ENCODE results near the gene DNMBP.
"Not testable (repeated sequence)": the region's sequence is repeated elsewhere in the genome, so short reads cannot be mapped to it uniquely, and the experiment has no call there.

DNMBP gene

DNA sequence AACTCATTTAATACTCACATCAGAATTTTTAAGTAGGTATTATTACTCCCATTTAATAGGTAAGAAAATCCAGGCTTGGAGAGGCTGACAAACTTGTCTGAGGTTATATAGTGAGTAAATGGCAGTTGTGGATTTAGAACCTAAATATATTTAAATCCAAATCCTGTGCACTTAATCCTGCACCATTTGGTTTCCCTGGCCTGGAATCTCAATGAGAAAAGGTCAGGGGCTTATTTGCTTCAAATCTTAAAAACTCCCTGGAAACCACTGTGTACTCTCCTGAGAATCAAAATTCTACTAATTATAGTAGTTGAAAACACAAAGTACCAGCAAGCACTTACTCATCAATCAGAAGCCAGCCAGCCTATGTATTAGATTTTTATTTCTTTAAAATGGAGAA is 97.7 kb downstream of the DNMBP start:
- no peak for DNase-seq

DNA sequence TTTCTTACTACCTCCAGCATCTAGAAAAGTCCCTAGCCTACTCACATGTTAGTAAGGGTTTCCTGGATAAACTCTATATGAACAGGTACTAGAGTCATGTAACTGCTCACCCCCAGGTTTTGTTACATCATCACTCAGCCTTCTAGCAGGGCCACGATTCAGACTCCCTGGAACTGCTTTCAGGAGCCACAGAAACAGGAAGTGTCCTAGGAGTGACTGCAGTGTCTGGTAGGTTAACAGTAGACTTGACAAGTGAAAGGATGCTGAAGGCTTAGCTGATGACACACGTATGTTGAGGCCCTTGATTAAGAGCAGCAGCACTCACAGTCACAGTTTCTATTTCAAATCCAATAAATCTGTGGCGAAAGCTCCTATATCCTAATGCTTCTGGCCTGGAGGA is 101.2 kb downstream of the DNMBP start:
- no peak for DNase-seq

DNA sequence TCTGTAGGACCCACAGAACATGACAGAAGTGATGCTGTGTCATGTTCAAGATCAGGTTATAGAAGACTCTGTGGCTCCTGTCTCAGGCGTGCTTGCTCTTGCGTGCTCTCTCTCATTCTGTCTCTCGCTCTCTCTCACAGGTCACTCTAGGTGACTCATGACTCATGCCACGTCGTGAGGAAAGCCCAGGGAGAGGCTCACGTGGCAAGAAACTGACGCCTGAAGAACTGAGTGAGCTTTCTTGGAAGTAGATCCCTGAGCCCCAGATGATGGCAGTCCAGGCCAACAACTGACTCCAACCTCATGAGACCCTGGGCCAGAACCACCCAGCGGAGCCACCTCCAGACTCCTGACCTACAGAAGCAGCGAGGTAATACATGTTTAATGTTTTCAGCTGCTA is 103.3 kb downstream of the DNMBP start:
- DNase-seq: no peak

DNA sequence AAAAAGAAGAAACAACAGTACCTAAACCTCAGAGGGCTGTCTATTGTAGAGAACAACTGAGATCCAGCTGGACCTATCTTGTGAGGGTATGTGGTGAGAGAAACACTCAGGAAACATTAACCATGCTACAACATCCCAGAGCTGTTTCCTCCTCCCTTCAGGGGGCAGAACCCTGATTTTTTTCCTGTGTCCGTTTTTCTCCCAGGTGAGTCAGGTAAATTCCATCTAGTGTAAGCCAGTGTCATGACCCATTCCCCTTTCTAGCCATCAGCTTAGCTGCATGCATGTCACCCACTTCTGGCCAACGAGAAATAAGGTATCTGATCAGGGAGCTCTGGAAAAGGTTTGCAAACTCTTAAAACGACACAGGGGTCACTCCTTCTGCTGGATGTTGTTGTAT is 103.8 kb downstream of the DNMBP start:
- DNase-seq: no peak

DNA sequence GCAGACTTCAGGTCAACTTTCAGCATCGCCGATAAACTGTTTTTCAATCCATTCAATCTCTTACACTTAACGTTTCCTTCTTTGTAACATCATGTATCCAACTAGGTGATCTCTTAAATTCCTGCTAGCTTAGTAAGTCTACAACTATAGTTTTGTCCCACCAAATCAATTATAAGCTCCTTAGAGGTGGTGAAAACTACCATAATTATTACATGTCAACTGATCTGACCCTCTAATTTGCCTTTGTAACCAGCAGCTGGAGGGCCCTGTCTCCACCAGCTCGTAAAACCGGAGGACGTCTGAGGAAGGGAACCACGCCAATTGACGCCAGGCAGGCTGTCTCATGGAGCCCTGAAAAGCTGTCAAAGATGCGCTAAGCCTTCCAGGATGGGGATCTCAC is 113.9 kb downstream of the DNMBP start:
- no peak for DNase-seq

DNA sequence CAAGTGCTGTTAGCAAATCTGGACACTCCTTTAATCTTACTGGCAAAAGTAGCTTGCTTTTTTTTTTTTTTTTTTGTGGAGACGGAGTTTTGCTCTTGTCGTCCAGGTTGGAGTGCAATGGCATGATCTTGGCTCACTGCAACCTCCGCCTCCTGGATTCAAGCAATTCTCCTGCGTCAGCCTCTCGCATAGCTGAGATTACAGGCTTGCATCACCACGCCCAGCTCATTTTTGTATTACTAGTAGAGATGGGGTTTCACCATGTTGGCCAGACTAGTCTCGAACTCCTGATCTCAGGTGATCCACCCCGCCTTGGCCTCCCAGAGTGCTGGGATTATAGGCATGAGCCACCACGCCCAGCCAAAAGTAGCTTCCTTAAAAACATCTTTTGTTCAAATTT is 114.7 kb downstream of the DNMBP start:
- not testable (repeated sequence) for DNase-seq

DNA sequence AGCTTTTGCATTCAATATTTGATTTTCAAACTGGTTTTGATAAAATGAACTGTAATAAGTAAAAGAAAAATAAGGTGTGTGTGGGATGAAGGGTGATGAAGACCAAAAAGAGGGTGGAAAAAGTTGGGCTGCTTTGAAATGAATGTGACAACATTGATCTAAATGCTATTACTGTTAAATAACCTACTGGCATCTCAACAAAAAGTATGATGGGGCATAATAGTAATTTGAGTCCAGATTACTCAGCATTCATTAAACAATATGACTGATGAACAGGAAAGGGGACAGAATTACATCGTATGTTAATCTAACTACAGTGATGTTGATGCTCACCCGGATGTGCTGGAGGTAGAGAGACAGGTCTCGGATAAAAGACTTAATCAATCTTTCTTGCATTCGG is 115.1 kb downstream of the DNMBP start:
- DNase-seq: no peak

DNA sequence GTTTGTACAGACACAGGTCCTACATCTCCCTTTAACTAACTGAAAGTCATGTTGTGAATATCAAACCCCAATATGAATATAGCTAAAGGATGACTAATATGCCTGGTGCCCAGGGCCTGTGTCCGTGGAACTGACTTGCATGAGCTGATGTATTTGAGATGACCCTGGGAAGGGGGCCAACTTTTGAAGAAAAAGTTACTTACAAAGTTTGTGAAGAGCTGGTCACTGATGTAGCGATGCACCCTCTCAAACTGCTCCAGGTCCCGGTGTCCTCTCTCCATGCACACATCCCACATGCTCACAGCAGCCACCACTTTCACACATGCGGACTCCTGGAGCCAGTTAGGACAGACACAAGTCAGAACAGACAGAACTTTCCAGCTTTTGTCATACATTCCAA is 121.1 kb downstream of the DNMBP start:
- no peak for DNase-seq

DNA sequence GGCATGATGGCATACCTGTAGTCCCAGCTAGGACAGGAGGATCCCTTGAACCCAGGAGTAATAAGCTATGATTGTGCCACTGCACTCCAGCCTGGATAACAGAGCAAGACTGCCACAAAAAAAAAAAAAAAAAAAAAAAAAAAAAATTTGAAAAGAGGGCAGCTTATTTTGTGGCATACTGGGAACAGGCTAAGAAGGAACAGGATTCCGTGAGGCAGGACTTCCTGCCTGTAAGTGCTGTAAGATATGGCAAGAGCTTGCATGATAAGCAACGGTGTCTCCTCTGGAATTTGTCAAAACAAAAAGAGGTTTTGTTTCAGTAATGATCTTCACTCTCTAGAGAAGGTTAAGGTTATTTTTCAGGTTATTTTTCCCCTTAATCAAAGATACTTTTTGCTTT is 126.2 kb downstream of the DNMBP start:
- no peak for DNase-seq

DNA sequence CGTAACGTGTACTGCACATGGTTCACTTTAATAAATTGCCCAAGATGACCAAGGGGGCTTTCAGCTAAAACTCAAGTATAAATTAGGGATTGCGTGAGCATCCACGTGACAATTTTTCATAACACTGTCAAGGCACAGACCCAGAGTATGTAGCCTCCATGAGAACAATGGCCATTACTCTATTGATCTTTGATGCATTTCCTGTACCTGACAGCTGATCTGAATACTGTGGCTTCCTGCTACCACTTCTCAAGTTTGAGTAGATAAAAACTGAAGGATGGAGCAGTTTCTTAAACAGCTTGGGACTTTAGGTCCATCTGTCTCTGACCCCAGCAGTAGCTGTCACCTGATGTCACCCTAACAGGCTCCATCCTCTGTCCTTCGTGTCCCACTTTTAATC is 128.4 kb downstream of the DNMBP start:
- DNase-seq: no peak

DNA sequence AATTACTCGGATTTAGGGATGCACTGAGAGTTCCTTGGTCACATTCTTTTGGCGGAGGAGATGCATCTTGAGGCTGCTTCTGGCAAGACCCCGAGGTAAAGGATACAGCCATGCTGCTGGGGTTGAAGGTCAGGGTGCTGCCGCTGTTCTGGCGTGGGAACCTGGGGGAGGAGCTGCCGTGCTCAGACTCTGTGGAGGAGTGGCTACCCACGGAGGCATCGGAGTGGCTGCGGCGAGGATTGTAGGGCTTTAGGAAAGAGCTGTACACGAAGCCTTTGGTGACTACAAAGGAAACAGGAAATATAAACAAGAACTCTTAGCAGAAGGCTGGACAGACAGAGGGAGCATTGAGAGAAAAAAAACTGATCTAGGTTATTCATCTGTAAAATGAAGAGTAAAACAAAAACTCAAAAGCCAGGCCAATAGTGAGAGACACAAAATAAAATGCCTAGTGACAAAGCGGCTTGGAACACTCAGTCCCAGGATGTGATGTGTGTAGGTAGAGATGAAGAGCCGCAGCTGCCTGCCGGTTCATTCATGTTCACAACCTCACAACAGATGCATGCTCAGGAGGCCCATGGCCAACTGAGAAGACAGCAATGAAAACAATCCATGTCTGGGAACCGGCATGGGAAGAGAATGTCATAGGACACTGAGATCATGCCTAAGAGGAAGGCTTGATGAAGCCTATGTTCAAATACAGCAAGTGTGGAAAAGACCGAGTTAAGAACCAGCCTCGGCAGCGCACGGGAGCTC is 129.5 kb downstream of the DNMBP start:
- DNase-seq: no peak

DNA sequence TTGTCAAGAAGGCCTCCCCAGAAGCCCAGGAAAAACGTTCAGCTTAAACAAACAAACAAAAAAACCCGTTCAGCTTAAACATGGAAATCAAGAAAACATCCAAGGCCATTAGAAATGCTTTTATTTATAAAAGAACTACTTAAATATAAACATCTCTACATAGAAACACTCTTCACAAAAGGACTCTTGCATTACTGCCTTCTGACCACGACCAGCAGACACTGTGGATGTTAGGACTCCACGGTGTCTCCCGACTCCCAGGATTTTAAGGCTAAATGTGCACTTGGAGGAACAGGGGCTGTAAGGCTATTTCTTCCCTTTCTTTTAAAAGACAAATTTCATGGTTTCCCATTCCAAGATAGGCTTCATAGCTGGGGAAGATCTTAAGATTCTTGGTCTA is 134.3 kb downstream of the DNMBP start:
- no peak for DNase-seq

DNA sequence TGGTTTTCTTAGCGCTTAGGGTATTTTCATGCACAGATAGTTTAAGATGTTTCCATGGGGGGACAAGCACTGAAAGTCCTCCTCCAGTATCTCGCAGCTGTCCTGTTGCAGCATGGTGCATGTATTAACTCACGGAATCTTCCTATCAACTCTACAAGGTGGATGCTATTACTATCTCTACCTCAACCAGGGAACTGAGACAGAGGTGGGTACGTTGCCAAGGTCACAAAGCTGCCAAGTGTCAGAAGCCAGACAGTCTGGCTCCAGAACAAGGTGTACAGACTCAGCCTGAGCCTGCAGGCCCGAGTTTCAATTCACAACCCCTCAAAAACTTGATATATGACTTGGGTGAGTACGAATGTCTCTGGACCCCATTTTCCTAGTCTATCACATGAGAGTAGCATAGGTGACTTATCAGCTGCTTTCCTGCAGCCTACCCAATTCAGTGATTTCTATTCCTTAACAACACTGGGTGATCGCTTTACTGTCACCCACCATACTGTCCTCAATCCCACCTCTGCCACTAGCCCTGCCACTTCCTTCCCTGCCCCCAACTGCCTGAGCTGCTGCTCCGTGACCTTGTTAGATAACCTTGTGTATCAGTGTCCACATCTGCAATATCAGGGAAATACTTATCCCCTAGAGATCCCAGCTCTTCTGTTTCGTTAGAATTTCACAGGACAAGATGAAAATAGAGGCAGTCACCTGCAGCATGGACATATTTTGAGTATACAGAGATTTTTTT is 135.2 kb downstream of the DNMBP start:
- no peak for DNase-seq

DNA sequence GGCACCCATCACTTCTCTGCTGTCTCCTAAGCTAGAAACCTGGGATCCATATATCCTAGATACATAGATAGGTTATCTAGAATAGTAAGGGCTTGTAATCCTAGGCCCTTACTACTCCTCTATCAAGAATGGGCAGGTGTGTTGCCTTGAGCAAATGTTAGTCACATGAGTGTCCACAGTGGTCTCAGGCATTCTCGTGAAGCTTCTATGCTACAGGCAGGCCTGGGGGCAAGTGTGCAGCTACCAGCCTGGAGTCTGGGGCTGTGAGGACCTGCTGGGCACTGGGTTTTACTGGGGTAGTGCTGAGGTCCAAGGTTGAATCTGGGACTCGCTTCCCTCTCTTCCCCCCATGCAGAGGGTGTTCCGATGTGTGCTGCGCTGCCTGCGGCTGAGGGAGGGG is 135.9 kb downstream of the DNMBP start:
- DNase-seq: no peak

DNA sequence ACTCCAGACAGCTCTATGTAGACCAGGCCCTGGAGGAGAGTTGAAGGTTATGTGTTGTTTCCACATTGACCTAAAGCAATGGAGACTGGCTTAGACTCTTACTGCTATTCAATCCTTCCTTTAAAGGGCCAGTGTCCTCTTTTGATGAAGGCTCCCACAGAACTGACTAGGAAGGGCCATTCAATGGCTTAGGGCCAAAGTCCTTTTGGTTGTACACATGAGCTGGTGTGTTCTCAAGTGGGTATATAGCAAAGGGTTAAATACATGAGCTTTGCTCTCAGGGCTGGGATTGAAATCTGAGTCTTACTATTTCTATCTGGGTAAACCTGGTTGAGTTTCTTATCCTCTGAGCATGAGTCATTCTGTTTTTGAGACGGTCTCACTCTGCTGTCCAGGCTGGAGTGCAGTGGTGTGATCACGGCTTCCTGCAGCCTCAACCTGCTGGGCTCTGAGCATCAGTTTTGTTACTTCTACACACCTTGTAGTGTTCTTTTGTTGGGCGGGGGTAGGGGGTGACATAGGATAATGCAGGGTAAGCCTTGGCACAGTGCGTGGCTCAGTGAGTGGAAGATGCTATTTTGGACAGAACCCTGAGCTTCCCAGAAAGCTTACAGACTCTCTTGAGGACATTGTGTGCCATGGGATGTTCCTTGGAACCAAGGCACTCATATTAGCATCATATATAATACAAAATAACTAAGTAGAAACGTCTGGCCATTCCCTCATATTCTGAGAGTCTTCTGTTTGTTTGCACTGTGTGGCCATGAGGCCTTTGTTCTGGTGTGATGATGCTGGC is 137.2 kb downstream of the DNMBP start:
- DNase-seq: no peak

DNA sequence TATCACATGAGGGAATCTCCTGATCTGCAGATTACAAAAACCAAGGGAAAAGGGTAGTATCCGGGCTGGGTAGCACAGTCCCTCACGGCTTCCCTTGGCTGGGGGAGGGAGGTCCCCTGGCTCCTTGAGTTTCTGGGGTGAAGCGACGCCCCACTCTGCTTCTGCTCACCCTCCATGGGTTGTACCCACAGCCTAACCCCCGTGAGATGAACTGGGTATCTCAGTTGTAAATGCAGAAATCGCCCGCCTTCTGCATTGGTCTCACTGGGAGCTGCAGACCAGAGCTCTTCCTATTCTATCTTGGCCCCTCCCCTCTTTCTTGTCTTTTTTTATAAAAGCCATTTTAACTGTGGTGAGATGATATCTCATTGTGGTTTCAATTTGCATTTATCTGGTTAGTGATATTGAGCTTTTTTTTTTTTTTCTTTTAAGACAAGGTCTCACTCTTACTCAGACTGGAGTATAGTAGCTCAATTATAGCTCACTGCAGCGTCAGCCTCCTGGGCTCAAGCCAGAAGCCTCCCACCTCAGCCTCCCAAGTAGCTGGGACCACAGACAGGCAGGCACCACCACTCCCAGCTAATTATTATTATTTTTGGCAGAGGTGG is 139.5 kb downstream of the DNMBP start:
- peak; percentile 67 for DNase-seq

DNA sequence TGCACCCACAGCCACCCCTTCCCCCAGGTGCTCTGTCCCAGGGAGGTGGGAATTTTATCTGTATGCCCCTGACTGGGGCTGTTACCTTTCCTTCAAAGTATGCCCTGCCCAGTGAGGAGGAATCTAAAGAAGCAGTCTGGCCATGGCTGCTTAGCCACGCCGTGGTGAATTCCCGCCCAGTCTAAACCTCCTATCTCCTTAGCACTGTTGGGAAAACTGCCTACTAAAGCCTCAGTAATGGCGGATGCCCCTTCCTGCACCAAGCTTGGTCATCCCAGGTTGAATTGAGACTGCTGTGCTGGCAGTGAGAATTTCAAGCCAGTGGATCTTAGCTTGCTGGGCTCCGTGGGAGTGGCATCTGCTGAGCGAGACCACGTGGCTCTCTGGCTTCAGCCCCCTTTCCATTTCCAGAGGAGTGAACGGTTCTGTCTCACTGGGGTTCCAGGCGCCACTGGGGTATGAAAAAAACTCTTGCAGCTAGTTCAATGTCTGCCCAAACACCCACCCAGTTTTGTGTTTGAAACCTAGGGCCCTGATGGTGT is 140.1 kb downstream of the DNMBP start:
- DNase-seq: no peak

DNA sequence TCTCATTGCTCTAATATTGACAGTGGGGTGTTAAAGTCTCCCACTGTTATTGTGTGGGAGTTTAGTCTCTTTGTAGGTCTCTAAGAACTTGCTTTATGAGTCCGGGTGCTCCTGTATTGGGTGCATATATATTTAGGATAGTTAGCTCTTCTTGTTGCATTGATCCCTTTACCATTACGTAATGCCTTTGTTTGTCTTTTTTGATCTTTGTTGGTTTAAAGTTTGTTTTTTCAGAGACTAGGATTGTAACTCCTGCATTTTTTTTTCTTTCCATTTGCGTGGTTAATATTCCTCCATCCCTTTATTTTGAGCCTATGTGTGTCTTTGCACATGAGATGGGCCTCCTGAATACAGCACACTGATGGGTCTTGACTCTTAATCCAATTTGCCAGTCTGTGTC is 142.5 kb downstream of the DNMBP start:
- not testable (repeated sequence) for DNase-seq

DNA sequence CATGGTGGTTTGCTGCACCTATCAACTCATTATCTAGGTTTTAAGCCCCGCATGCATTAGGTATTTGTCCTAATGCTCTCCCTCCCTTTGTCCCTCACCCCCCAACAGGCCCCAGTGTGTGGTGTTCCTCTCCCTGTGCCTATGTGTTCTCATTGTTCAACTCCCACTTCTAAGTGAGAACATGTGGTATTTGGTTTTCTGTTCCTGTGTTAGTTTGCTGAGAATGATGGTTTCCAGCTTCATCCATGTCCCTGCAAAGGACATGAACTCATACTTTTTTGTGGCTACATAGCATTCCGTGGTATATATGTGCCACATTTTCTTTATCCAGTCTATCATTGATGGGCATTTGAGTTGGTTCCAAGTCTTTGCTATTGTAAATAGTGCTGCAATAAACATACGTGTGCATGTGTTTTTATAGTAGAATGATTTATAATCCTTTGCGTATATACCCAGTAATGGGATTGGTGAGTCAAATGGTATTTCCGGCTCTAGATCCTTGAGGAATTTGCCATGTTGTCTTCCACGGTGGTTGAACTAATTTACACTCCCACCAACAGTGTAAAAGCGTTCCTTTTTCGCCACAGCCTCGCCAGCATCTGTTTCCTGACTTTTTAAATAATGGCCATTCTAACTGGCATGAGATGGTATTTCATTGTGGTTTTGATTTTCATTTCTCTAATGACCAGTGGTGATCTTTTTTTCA is 146.1 kb downstream of the DNMBP start:
- DNase-seq: not testable (repeated sequence)

DNA sequence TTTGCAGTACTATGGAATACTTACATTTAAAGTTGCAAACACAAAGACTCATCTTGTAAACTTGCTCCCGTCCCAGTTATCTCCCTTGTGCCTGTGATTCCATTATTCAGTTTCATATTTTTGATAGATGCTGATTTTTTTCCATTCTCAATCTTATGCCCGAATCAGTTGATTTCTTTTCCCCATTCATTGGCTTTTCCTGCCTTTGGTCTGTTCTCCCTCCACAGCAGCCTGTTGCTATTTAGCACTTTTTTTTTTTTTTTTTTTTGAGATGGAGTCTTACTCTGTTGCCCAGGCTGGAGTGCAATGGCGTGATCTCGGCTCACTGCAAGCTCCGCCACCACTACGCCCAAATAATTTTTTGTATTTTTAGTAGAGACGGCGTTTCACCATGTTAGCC is 149.3 kb downstream of the DNMBP start:
- DNase-seq: no peak

DNA sequence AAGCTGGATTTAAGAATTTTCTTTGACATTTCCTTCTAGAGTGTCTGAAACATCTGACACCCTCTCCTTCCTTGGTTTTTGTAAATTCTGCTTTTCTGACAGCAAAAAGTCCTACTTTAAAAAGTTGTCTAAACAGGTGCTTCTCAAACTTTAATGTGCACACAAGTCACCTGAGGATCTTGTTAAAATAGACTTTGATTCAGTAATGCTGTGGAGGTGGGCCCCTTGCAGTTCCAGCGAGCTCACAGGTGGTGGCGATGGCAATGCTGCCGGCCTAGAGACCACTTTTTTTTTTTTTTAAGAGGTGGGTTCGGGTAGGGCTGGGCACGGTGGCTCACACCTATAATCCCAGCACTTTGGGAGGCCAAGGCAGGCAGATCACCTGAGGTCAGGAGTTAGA is 150.2 kb downstream of the DNMBP start:
- no peak for DNase-seq

DNA sequence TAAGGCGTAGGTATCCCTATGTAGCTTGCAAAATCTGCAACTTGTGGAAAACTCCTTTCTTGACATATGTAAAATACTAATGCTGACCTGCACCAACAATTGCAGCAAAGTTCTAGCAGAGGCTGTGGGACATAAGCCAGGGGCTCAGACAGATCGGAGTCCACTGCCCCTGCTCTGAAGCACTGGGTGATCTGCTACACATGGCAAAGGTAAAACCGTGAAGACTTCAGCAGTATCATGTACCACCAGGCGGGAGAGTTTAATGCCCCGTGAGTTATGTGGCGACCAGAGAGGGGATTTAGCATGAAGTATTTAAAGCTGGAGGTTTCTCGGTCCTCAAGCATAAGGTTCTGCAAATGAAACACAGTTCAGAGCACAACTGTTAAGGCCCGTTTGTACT is 150.9 kb downstream of the DNMBP start:
- DNase-seq: no peak

Data from hematopoietic multipotent progenitor cell treated with erythropoietin and hydrocortisone succinate and interleukin-3 and kit ligand, for 8 days (in vitro differentiated cells).